IPS DF 19.7 (cell line): ENCODE measurements around the gene THAP11.

ENCODE experiments used
- DNase-seq: peaks from one replicate; pipeline ENCODE4 v3.0.0-alpha.2; 2013; ENCODE audit warnings: low read depth, low spot score

The THAP11 gene

GRCh38 chr16:67883146-67883871, 41.2 kb downstream of the THAP11 start:
- no peak for DNase-seq

GRCh38 chr16:67883872-67884261, 41.7 kb downstream of the THAP11 start:
- DNase-seq: no peak

GRCh38 chr16:67884684-67885083, 42.6 kb downstream of the THAP11 start, which contains the start of gene NRN1L:
Gene NRN1L, plus strand, starts transcription at chr16:67884885. Its CDS starts 19 bp downstream, at chr16:67884904.
- DNase-seq: peak; percentile 68

GRCh38 chr16:67885545-67885944, 43.4 kb downstream of the THAP11 start:
- DNase-seq: no peak

- no peak for DNase-seq
These were observed 43.9 kb downstream of the THAP11 start for GRCh38 chr16:67885976-67886375.

GRCh38 chr16:67886387-67886786, 44.3 kb downstream of the THAP11 start:
- DNase-seq: no peak

- DNase-seq: no peak
These were observed 46.2 kb downstream of the THAP11 start for GRCh38 chr16:67888331-67888730.

- DNase-seq: no peak
These were observed 50.3 kb downstream of the THAP11 start for GRCh38 chr16:67892375-67892774.

GRCh38 chr16:67892899-67893742, 51.0 kb downstream of the THAP11 start, which contains the start of gene PSKH1:
Gene PSKH1, plus strand, starts transcription at chr16:67893254. Its CDS starts 15,496 bp downstream, at chr16:67908750.
- peak; percentile 89 for DNase-seq
